ENCODE measurements around the gene EPB41L1. TPM values are rescaled to one million over a fixed set of nuclear protein-coding genes. Genes with fewer than 3 reads are reported as not detected.

The EPB41L1 gene
- total and polyA plus RNA-seq, 11 donors, result 7.1 to 29.8 (median 17.3) TPM

GRCh38 chr20:36252511-36252910 lies 98.0 kb downstream of the EPB41L1 start:
- no peak overlapping the region for H3K27ac ChIP-seq
- TF ChIP-seq POLR2A (IDR thresholded peaks at IDR 0.05) (no peak), CTCF (IDR thresholded peaks at IDR 0.05) (no peak)
- ATAC-seq (no peak), DNase-seq (no peak)
- peaks cover 0 to 98% (median 63%) of the 10 kb centered on the region in 9 donors for H3K36me3 ChIP-seq
- H3K27me3 ChIP-seq, result no peaks in the 10 kb centered on the region
- peaks cover 0 to 9% (median 0%) of the 10 kb centered on the region in 12 donors for H3K4me1 ChIP-seq
- H3K9me3 ChIP-seq, result no peaks in the 10 kb centered on the region
- no peak overlapping the region for H3K4me3 ChIP-seq
- intact Hi-C loops (cut with DNase I), result no loop called here
- 92 to 97% (median 94%) methylated on average over 3 of the region's 3 CpGs for WGBS, 4 donors

DNA sequence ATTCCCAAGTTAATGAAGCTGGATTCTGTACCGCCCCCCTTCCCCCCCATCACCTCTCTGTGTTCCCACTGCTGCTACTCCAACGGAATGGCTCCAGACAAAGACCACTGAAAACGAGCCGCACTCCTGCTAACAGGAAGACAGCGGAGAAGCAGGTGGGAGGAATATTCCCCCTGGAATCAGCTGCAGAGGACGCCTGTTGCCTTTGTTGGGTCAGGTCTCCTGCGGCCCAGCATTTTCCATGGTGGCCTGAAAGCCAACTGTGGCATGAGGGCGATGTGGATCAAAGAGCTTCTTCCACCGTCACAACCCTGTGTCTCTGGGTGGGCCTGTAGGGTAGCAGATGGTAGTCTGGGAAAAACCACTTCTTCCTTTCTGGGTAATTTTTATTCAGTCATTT lies 98.5 kb downstream of the EPB41L1 start:
- TF ChIP-seq POLR2A (IDR thresholded peaks at IDR 0.05), result no peak
- TF ChIP-seq CTCF (IDR thresholded peaks at IDR 0.05), result no peak
- Histone ChIP-seq H3K9me3 (no peaks in the 10 kb centered on the region), H3K36me3 (peaks cover 0 to 96% (median 58%) of the 10 kb centered on the region in 9 donors), H3K4me1 (peaks cover 0 to 9% (median 0%) of the 10 kb centered on the region in 12 donors), H3K27me3 (no peaks in the 10 kb centered on the region), H3K4me3 (no peak overlapping the region), H3K27ac (no peak overlapping the region)
- DNase-seq, result no peak
- WGBS, 4 donors, result 93 to 97% (median 94%) methylated on average over 8 to 9 of the region's 9 CpGs
- intact Hi-C loops (cut with DNase I), result no loop called here
- ATAC-seq, result no peak

DNA sequence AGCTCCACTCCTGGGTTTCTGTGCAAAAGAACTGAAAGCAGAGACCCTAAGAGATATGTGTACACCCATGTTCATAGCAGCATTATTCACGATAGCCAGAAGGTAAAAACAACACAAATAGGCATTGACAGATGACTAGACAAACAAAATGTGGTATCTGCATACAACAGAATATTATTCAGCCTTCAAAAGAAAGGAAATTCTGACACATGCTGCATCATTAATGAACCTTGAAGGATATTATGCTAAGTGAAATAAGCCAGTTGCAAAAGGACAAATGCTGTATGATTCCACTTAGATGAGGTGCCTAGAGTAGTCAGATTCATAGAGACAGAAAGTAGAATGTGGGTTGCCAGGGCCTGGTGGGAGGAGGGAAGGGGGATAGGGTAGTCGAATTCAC lies 99.5 kb downstream of the EPB41L1 start:
- Histone ChIP-seq H3K27me3 (no peaks in the 10 kb centered on the region), H3K9me3 (no peaks in the 10 kb centered on the region), H3K4me3 (no peak overlapping the region), H3K36me3 (peaks cover 0 to 85% (median 47%) of the 10 kb centered on the region in 9 donors), H3K4me1 (peaks cover 0 to 9% (median 0%) of the 10 kb centered on the region in 12 donors), H3K27ac (no peak overlapping the region)
- intact Hi-C loops (cut with DNase I), result no loop called here
- DNase-seq (no peak), ATAC-seq (no peak)
- no peak for TF ChIP-seq CTCF (IDR thresholded peaks at IDR 0.05)
- no peak for TF ChIP-seq POLR2A (IDR thresholded peaks at IDR 0.05)
- 81 to 87% (median 81%) methylated on average over 2 of the region's 2 CpGs for WGBS, 4 donors

- H3K36me3 ChIP-seq, result peaks cover 0 to 72% (median 41%) of the 10 kb centered on the region in 9 donors
- H3K9me3 ChIP-seq, result no peaks in the 10 kb centered on the region
- H3K4me3 ChIP-seq, result no peak overlapping the region
- H3K4me1 ChIP-seq, result peaks cover 0 to 9% (median 0%) of the 10 kb centered on the region in 12 donors
- H3K27ac ChIP-seq, result no peak overlapping the region
- ATAC-seq (no peak), DNase-seq (no peak)
- H3K27me3 ChIP-seq, result no peaks in the 10 kb centered on the region
- TF ChIP-seq POLR2A (IDR thresholded peaks at IDR 0.05) (no peak), CTCF (IDR thresholded peaks at IDR 0.05) (no peak)
- intact Hi-C loops (cut with DNase I), result no loop called here
- 92 to 97% (median 95%) methylated on average over 12 of the region's 12 CpGs for WGBS, 4 donors
Observed at GRCh38 chr20:36255445-36255844, 100.9 kb downstream of the EPB41L1 start.

Data from heart left ventricle (tissue), 16 donors.